ENCODE results near the gene DCAKD. TPM values are rescaled to one million over a fixed set of nuclear protein-coding genes. Genes with fewer than 3 reads are reported as not detected.
A peak's percentile ranks its signal among the peaks of the same experiment; 100 is the strongest.

DCAKD gene
- total RNA-seq, 1 experiment from 2014 or later = 48.3 TPM

DNA sequence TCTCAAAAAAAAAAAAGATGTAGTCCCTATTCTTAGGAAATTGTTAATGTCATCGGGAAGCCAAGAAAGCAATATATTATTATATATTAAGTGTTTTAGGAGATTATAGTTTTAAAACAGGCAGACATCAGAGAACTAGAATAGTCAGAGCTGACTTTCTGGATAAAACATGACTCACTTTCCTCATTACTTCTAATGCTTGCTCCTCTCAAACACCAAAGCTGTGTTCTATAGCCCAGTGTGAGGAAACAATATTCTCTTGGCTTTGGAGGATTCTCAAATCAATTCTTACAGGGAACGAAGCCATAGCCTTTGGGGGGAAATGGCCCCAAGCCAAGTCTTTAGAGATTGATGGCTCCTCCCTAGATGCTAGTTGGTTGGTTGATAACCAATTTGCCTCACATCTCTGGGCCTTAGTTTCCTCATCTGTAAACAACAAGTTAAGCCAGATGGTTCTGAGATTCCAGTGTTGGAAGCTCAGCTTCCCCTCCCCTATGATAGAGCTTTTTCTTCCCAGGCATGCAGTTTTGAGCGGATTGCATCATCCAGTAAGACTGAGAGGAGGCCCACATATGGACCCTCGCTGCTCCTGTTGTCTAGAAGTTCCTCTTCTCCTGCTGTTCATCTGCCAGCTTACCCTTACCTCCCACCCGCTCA is 22.1 kb upstream of the DCAKD start:
- Histone ChIP-seq H3K27me3 (ENCODE audit: insufficient read depth, low read length) (no peaks in the 10 kb centered on the region), H3K18ac (ENCODE audit: insufficient read length, low read depth, low read length) (no peak overlapping the region), H2AK5ac (ENCODE audit: insufficient read length, low read length) (no peak overlapping the region), H4K20me1 (ENCODE audit: control insufficient read depth, insufficient read depth, insufficient read length) (no peaks in the 10 kb centered on the region), H3K9ac (ENCODE audit: extremely low read depth, insufficient read length, low read length) (no peak overlapping the region), H4K5ac (ENCODE audit: insufficient read length, low read depth, low read length) (no peak overlapping the region), H2BK15ac (ENCODE audit: low read depth, low read length) (no peak overlapping the region), H3K23ac (ENCODE audit: insufficient read length, low read depth, low read length) (no peak overlapping the region), H2BK20ac (ENCODE audit: low read depth, low read length, poor library complexity, severe bottlenecking) (no peak overlapping the region), H3K23me2 (ENCODE audit: insufficient read length, low read depth, low read length, poor library complexity, severe bottlenecking) (no peaks in the 10 kb centered on the region), H2BK12ac (ENCODE audit: insufficient read length, low read depth, low read length) (no peak overlapping the region), H3K27ac (ENCODE audit: insufficient read length, low read depth, low read length) (no peak overlapping the region), H3K79me2 (ENCODE audit: insufficient read depth, low read length) (no peaks in the 10 kb centered on the region; the same call in 1 of the 2 replicates), H3K79me1 (ENCODE audit: insufficient read depth, low read depth, low read length, poor library complexity, severe bottlenecking) (no peaks in the 10 kb centered on the region), H3K4me2 (ENCODE audit: insufficient read depth, insufficient read length, low read length) (no peak overlapping the region), H3T11ph (ENCODE audit: low read length) (no peak overlapping the region), H2AFZ (ENCODE audit: low read length) (no peak overlapping the region), H4K91ac (ENCODE audit: insufficient read length, low read depth, low read length) (no peak overlapping the region), H3K4ac (ENCODE audit: low read depth, low read length) (no peak overlapping the region), H3K56ac (ENCODE audit: insufficient read length, low read depth, low read length) (no peak overlapping the region), H3K9me3 (ENCODE audit: control insufficient read depth, low read depth, low read length) (no peaks in the 10 kb centered on the region), H2BK120ac (ENCODE audit: low read depth, low read length, poor library complexity, severe bottlenecking) (no peak overlapping the region), H3K14ac (ENCODE audit: insufficient read depth, low read length) (no peak overlapping the region), H2BK5ac (ENCODE audit: insufficient read length, low read length) (no peak overlapping the region), H4K8ac (replicated peaks; ENCODE audit: insufficient read length, low read depth, low read length) (no peak overlapping the region), H3K4me1 (ENCODE audit: insufficient read depth, low read length) (no peaks in the 10 kb centered on the region)
- peak overlapping the region in 2 of 3 experiments; percentile 88 to 89; a peak in 5 of 7 replicates for H3K27ac Mint-ChIP-seq
- H3K4me1 Mint-ChIP-seq = peaks cover 4 to 5% of the 10 kb centered on the region in 2 experiments; a peak in 1 of 4 replicates
- TF ChIP-seq, protein P1, sequence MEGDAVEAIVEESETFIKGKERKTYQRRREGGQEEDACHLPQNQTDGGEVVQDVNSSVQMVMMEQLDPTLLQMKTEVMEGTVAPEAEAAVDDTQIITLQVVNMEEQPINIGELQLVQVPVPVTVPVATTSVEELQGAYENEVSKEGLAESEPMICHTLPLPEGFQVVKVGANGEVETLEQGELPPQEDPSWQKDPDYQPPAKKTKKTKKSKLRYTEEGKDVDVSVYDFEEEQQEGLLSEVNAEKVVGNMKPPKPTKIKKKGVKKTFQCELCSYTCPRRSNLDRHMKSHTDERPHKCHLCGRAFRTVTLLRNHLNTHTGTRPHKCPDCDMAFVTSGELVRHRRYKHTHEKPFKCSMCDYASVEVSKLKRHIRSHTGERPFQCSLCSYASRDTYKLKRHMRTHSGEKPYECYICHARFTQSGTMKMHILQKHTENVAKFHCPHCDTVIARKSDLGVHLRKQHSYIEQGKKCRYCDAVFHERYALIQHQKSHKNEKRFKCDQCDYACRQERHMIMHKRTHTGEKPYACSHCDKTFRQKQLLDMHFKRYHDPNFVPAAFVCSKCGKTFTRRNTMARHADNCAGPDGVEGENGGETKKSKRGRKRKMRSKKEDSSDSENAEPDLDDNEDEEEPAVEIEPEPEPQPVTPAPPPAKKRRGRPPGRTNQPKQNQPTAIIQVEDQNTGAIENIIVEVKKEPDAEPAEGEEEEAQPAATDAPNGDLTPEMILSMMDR (conservative IDR thresholded peaks at IDR 0.05) = no peak
- H3K36me3 Mint-ChIP-seq (ENCODE audit: insufficient read depth in 1 of 3, low read depth in 3 of 3) = peaks cover 26 to 44% (median 42%) of the 10 kb centered on the region in 3 experiments; a peak in 6 of 7 replicates
- DNase-seq = no peak
- H3K9me3 Mint-ChIP-seq = no peaks in the 10 kb centered on the region
- WGBS (ENCODE audit: extremely low coverage, insufficient read length, low lambda C conversion rate) = 100% methylated on average over 1 of the region's 5 CpGs
- H3K27me3 Mint-ChIP-seq (ENCODE audit: low read depth) = no peaks in the 10 kb centered on the region
- H3K4me3 Mint-ChIP-seq = no peak overlapping the region

Measured in H9 (cell line).